OCI-LY1 (cell line): ENCODE measurements around the gene GNG4.
A peak's percentile ranks its signal among the peaks of the same experiment; 100 is the strongest.

Experiments used
- H2AFZ ChIP-seq: fragments of 200-600 bp; sonication (generic), shearing (Covaris generic); 2 replicates; pipeline ENCODE4 v1.6.0; 2014; ENCODE audit warnings: antibody characterized with exemption, mild to moderate bottlenecking, low read length
- H3F3A ChIP-seq: fragments of 200-600 bp; sonication (generic), shearing (Covaris generic); 2 replicates; pipeline ENCODE4 v1.6.0; 2014; ENCODE audit warnings: mild to moderate bottlenecking, antibody characterized with exemption, low read length, moderate library complexity; ENCODE audit not compliant: insufficient read depth
- H3K27ac ChIP-seq: fragments of 200-600 bp; sonication (generic); 2 replicates; pipeline ENCODE4 v1.5.1; 2014; ENCODE audit warnings: low read length, mixed run types, mild to moderate bottlenecking, low read depth; ENCODE audit not compliant: poor library complexity, severe bottlenecking
- H3K27me3 ChIP-seq: fragments of 200-600 bp; sonication (generic); 2 replicates; pipeline ENCODE4 v1.6.0; 2014; ENCODE audit warnings: antibody characterized with exemption, mild to moderate bottlenecking, low read length, moderate library complexity; ENCODE audit not compliant: insufficient read depth
- H3K36me3 ChIP-seq: fragments of 200-600 bp; sonication (generic); 2 replicates; pipeline ENCODE4 v1.6.1; 2014; ENCODE audit warnings: mild to moderate bottlenecking, antibody characterized with exemption, low read length, moderate library complexity, mixed read lengths; ENCODE audit not compliant: insufficient read depth
- H3K4me1 ChIP-seq: fragments of 200-600 bp; sonication (generic); 2 replicates; pipeline ENCODE4 v1.5.1; 2014; ENCODE audit warnings: mild to moderate bottlenecking, low read length, moderate library complexity; ENCODE audit not compliant: insufficient read depth, severe bottlenecking
- H3K4me2 ChIP-seq: fragments of 200-600 bp; sonication (generic), shearing (Covaris generic); 2 replicates; pipeline ENCODE4 v1.6.1; 2014; ENCODE audit warnings: low read length
- H3K4me3 ChIP-seq: fragments of 200-600 bp; sonication (generic); 2 replicates; pipeline ENCODE4 v1.5.1; 2014; ENCODE audit warnings: low read length, low read depth, mild to moderate bottlenecking, mixed read lengths; ENCODE audit not compliant: poor library complexity, severe bottlenecking
- H3K79me2 ChIP-seq: fragments of 200-600 bp; shearing (Covaris generic); 2 replicates; pipeline ENCODE4 v1.6.1; 2016; ENCODE audit warnings: mixed run types, low read length, mixed read lengths; ENCODE audit not compliant: insufficient read depth
- H3K9ac ChIP-seq: fragments of 200-600 bp; sonication (generic), shearing (Covaris generic); 2 replicates; pipeline ENCODE4 v1.6.1; 2014; ENCODE audit warnings: mild to moderate bottlenecking, low read length, mixed read lengths
- H3K9me2 ChIP-seq: fragments of 200-600 bp; sonication (generic), shearing (Covaris generic); 2 replicates; pipeline ENCODE4 v1.6.1; 2014; ENCODE audit warnings: low read depth, mild to moderate bottlenecking, low read length, mixed read lengths
- H3K9me3 ChIP-seq: fragments of 200-600 bp; shearing (Covaris generic); 2 replicates; pipeline ENCODE4 v1.6.1; 2014; ENCODE audit warnings: low read length, mixed read lengths
- H4K20me1 ChIP-seq: fragments of 200-600 bp; sonication (generic), shearing (Covaris generic); 2 replicates; pipeline ENCODE4 v1.6.0; 2016; ENCODE audit warnings: mild to moderate bottlenecking, low read length; ENCODE audit not compliant: insufficient read depth
- CTCF ChIP-seq: fragments of 200-600 bp; sonication (generic), shearing (Covaris generic); IDR thresholded peaks from 2 replicates; pipeline ENCODE4 v1.5.1; 2017; ENCODE audit warnings: mild to moderate bottlenecking, antibody characterized with exemption, low read length, moderate library complexity, mixed read lengths
- EZH2 ChIP-seq: fragments of 200-600 bp; sonication (generic), shearing (Covaris generic); IDR thresholded peaks from 2 replicates; pipeline ENCODE4 v1.8.0; 2017; ENCODE audit warnings: borderline replicate concordance, mixed run types, mild to moderate bottlenecking, antibody characterized with exemption, low read length, moderate library complexity, mixed read lengths

Gene GNG4

DNA sequence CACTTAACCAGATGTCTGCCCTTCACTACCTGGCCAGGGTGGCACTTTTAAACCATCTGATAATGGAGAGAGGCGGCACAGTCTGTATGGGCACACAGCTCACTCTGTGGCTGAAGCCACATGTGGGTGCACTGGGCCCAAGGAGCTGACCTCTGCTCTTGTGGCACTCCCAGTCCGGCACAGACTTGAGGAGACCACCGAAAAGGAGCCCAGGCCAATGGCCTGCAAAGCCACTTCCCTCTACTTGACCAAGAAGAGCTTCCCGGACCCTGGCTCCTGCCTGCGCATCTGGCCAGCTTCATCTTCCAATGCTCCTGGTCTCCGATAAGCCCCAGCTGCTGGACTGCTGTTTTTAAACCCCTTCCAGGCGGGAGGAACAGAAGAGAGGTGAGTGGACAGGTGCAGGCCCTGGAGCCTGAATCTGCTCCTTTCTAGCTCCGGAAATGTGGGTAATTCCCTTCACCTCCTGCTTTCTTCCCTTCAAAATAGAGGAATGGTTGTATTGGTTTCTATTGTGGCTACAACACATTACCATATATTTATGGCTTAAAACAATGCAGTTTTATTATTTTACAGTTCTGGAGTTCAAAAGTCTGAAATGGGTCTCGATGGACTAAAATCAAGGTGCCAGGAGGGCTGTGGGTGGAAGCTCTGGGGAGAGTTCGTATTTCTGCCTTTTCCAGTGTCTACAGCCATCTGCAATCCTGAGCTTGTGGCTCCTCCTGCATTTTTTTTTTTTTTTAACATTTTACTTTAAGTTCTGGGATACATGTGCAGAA, 11.6 kb downstream of the GNG4 start:
- Histone ChIP-seq H3K4me3 (no peak overlapping the region), H3F3A (no peaks in the 10 kb centered on the region), H3K4me2 (no peak overlapping the region), H3K4me1 (peaks cover 15% of the 10 kb centered on the region), H3K36me3 (no peaks in the 10 kb centered on the region), H3K9me2 (no peaks in the 10 kb centered on the region), H3K79me2 (no peaks in the 10 kb centered on the region), H2AFZ (no peak overlapping the region), H3K27ac (no peak overlapping the region), H3K9me3 (no peaks in the 10 kb centered on the region), H3K27me3 (no peaks in the 10 kb centered on the region; the same call in 1 of the 2 replicates), H4K20me1 (no peaks in the 10 kb centered on the region), H3K9ac (no peak overlapping the region)
- TF ChIP-seq CTCF (no peak), EZH2 (no peak)

DNA sequence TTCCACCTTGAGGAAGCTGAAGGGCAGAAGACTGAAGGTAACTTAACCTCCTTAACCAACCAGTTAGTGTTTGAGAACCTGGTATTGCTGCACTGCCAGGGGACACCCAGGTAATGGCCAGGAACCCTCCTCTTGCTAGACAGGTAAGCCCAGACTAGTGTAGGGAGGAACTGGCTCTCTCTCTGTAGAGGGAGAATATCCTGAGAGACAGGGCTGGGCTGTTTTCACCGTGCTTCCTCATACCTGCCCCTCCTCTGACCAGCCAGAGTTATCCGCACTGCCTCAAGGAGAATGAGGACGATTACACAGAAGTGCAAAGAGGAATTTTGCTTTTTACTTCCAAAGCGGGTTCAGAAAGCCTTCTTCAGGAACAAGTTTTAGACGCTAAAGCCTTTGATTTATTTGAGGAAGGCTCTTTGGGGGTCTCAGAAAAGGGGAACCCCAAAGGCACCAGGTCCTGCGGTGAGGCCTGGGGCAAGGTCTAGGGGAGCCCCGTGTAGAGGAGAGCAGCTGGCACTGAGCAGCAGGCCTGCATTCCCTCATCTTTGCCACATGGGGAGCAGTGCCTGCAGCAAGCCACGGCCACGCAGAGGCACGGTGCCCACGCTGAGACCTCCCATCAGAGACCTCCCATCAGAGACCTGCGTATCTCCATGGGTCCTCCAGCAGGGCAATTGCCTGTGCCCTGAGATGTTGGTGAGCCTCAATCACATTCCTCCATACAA, 13.5 kb downstream of the GNG4 start:
- no peaks in the 10 kb centered on the region for H3K36me3 ChIP-seq
- no peaks in the 10 kb centered on the region; the same call in 1 of the 2 replicates for H3K27me3 ChIP-seq
- no peak overlapping the region for H2AFZ ChIP-seq
- H3K9me2 ChIP-seq = no peaks in the 10 kb centered on the region
- no peaks in the 10 kb centered on the region for H3K4me1 ChIP-seq
- no peaks in the 10 kb centered on the region for H4K20me1 ChIP-seq
- no peak overlapping the region for H3K4me2 ChIP-seq
- TF ChIP-seq CTCF = peak; percentile 10; the same call in 1 of the 2 replicates
- TF ChIP-seq EZH2 = no peak
- no peaks in the 10 kb centered on the region for H3F3A ChIP-seq
- H3K9ac ChIP-seq = no peak overlapping the region
- H3K9me3 ChIP-seq = no peaks in the 10 kb centered on the region
- H3K79me2 ChIP-seq = no peaks in the 10 kb centered on the region
- no peak overlapping the region for H3K4me3 ChIP-seq
- no peak overlapping the region for H3K27ac ChIP-seq

GRCh38 chr1:235632506-235633401, 16.8 kb downstream of the GNG4 start:
- H3F3A ChIP-seq = no peaks in the 10 kb centered on the region
- no peak overlapping the region for H3K4me3 ChIP-seq
- no peak overlapping the region for H3K9ac ChIP-seq
- H3K9me3 ChIP-seq = no peaks in the 10 kb centered on the region
- H3K4me1 ChIP-seq = no peaks in the 10 kb centered on the region
- no peaks in the 10 kb centered on the region for H3K9me2 ChIP-seq
- H2AFZ ChIP-seq = no peak overlapping the region
- no peak overlapping the region for H3K4me2 ChIP-seq
- no peaks in the 10 kb centered on the region for H3K36me3 ChIP-seq
- H3K79me2 ChIP-seq = no peaks in the 10 kb centered on the region
- no peak for TF ChIP-seq EZH2
- TF ChIP-seq CTCF = no peak
- H4K20me1 ChIP-seq = no peaks in the 10 kb centered on the region
- H3K27ac ChIP-seq = no peak overlapping the region
- no peaks in the 10 kb centered on the region; the same call in 1 of the 2 replicates for H3K27me3 ChIP-seq
